Measurements from ENCODE around the gene SLC9B1. TPM values are rescaled to one million over a fixed set of nuclear protein-coding genes. Genes with fewer than 3 reads are reported as not detected.

The SLC9B1 gene
- polyA plus RNA-seq, 1 experiment: 0.35 TPM

DNA sequence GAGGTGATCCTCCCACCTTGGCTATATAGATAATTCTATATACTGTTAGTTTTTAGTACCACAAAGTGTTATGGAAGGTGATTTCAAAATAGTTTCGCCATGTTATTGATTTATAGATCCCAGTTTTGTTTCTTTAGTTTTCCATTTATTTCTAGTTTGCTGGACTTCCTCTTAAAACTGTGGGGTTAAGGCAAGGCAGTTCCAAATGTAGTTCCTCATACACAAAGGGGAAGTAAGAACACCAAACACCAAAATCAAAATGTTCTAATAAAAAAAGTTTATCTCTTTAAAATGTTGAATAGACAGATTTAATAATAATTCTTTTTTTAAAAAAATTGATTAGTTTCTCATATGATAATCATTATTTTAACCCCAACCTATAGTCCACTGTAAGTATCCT lies 157.5 kb downstream of the SLC9B1 start:
- no peak for DNase-seq (ENCODE audit: low read depth, low spot score)
- Histone ChIP-seq H3K27ac (ENCODE audit: low read depth, low read length) (no peak overlapping the region), H3K27me3 (ENCODE audit: control insufficient read depth, insufficient read depth, low read length) (no peaks in the 10 kb centered on the region), H3K4me3 (ENCODE audit: low read depth, low read length) (no peak overlapping the region), H3K9me3 (ENCODE audit: control insufficient read depth, insufficient read depth, low read length) (peaks cover 4% of the 10 kb centered on the region; the same call in 1 of the 2 replicates)
- ChIA-PET CTCF (no interaction called here), POLR2A (no interaction called here)
- TF ChIP-seq, protein P1, sequence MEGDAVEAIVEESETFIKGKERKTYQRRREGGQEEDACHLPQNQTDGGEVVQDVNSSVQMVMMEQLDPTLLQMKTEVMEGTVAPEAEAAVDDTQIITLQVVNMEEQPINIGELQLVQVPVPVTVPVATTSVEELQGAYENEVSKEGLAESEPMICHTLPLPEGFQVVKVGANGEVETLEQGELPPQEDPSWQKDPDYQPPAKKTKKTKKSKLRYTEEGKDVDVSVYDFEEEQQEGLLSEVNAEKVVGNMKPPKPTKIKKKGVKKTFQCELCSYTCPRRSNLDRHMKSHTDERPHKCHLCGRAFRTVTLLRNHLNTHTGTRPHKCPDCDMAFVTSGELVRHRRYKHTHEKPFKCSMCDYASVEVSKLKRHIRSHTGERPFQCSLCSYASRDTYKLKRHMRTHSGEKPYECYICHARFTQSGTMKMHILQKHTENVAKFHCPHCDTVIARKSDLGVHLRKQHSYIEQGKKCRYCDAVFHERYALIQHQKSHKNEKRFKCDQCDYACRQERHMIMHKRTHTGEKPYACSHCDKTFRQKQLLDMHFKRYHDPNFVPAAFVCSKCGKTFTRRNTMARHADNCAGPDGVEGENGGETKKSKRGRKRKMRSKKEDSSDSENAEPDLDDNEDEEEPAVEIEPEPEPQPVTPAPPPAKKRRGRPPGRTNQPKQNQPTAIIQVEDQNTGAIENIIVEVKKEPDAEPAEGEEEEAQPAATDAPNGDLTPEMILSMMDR (IDR thresholded peaks at IDR 0.05; ENCODE audit: low read depth, low read length): no peak

DNA sequence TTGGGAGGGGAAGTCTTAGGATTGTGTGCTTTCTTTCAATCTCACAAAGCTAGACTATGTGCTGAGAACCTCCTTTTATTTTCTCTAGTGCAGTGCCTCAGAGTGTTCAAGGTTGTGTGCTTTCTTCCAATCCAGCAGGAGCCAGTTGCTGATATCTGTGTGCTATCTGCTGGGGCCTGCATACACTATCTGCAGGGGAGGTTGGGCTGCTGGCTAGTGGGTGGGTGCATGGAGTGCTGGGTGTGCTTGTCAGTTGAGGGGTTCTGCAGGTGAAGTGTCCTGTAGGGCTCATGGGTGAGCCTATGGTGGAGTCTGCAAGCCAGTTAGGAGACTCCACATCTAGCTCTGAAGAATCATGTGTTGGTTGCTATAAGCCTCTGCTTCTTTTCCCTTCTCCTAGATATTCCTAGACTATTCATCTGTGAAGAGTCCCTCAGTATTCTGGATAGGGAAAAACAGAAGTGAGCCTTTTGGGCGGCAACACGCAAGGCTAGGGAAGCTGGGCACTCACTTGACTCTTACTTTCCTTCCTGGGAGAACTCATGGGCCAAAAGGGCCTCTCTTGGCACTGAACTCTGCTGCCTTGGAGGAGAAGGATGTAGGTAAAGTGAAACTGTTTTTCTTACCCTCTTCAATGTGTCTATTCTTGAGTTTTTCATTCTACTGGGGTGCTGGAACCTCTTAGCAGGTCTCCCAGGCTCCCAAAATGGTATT lies 158.7 kb downstream of the SLC9B1 start:
- no peaks in the 10 kb centered on the region for H3K27me3 ChIP-seq (ENCODE audit: control insufficient read depth, insufficient read depth, low read length)
- ChIA-PET POLR2A (no interaction called here), CTCF (no interaction called here)
- DNase-seq (ENCODE audit: low read depth, low spot score): no peak
- no peak overlapping the region for H3K4me3 ChIP-seq (ENCODE audit: low read depth, low read length)
- H3K9me3 ChIP-seq (ENCODE audit: control insufficient read depth, insufficient read depth, low read length): peaks cover 4% of the 10 kb centered on the region; the same call in 1 of the 2 replicates
- H3K27ac ChIP-seq (ENCODE audit: low read depth, low read length): no peak overlapping the region
- TF ChIP-seq, protein P1 (IDR thresholded peaks at IDR 0.05; ENCODE audit: low read depth, low read length): no peak

DNA sequence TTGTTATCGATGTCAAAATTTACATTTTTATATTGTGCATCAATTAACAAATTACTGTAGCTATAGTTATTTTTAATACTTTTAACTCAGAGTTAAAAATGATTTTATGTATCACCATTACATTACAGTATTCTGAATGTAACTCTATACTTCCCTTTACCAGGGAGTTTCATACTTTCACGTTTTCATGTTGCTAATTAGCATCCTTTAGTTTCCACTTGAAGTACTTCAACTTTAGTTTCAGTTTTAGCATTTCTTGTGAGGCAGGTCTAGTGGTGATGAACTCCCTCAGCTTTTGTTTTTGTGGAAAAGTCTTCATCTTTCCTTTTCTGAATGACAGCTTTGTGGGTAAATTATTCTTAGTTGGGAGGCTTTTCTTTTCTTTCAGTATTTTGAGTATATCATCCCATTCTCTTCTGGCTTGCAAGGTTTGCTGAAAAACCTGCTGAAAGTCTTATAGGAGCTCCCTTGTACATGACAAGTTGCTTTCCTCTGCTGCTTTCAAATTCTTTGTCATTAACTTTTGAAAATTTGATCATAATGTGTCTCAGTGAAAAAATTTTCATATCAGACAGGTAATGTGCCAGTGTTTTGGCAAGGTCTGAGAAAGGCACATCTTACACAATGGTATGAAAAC lies 160.6 kb downstream of the SLC9B1 start:
- POLR2A ChIA-PET: no interaction called here

More for the DNA sequence above, 160.6 kb downstream of the SLC9B1 start:
- CTCF ChIA-PET: interaction anchor here (0.6 kb wide), 1 partner anchor 239 kb away, joined by 3 read pairs; no protein-coding TSS in a partner anchor
- DNase-seq (ENCODE audit: low read depth, low spot score): no peak
- TF ChIP-seq, protein P1 (IDR thresholded peaks at IDR 0.05; ENCODE audit: low read depth, low read length): no peak
- H3K9me3 ChIP-seq (ENCODE audit: control insufficient read depth, insufficient read depth, low read length): peaks cover 4% of the 10 kb centered on the region; the same call in 1 of the 2 replicates
- H3K27ac ChIP-seq (ENCODE audit: low read depth, low read length): no peak overlapping the region
- no peaks in the 10 kb centered on the region for H3K27me3 ChIP-seq (ENCODE audit: control insufficient read depth, insufficient read depth, low read length)
- no peak overlapping the region for H3K4me3 ChIP-seq (ENCODE audit: low read depth, low read length)

Other genes starting within 250 kb of the SLC9B1 start
- gene UBE2D3, start 192.2 kb downstream of the SLC9B1 start, polyA plus RNA-seq (2011; rRNA removed): 381 and 534 TPM in 2 replicates
- 23.2 and 30.6 TPM in 2 replicates for gene CISD2, start 150.7 kb downstream of the SLC9B1 start, polyA plus RNA-seq (2011; rRNA removed)
- 7.5 and 10.1 TPM in 2 replicates for gene SLC9B2, start 57.1 kb upstream of the SLC9B1 start, polyA plus RNA-seq (2011; rRNA removed)
- 94.4 and 109 TPM in 2 replicates for gene BDH2, start 80.1 kb upstream of the SLC9B1 start, polyA plus RNA-seq (2011; rRNA removed)
- gene CENPE, start 178.6 kb upstream of the SLC9B1 start, polyA plus RNA-seq (2011; rRNA removed): 2.4 and 4.5 TPM in 2 replicates

Measured in AG04450 (cell line).